Hepatocyte (in vitro differentiated cells): ENCODE results near the gene ACACB. TPM values are rescaled to one million over a fixed set of nuclear protein-coding genes. Genes with fewer than 3 reads are reported as not detected.

Source experiments
- DNase-seq: peaks from one replicate; pipeline ENCODE4 v3.0.0-alpha.2; 2016; ENCODE audit warnings: low spot score
- H2AFZ ChIP-seq: fragments of 200-600 bp; sonication (generic); 2 replicates; pipeline ENCODE4 v1.6.0; 2016; ENCODE audit warnings: antibody characterized with exemption, mild to moderate bottlenecking
- H3K27ac ChIP-seq: fragments of 200-600 bp; sonication (generic); 2 replicates; pipeline ENCODE4 v1.5.1; 2016; ENCODE audit warnings: mild to moderate bottlenecking
- H3K27me3 ChIP-seq: fragments of 200-600 bp; sonication (generic); 2 replicates; pipeline ENCODE4 v1.6.1; 2016
- H3K36me3 ChIP-seq: fragments of 200-600 bp; sonication (generic); replicated peaks from 2 replicates; pipeline ENCODE4 v1.5.1; 2016; ENCODE audit warnings: low read depth; ENCODE audit not compliant: insufficient read depth
- H3K4me1 ChIP-seq: fragments of 200-600 bp; sonication (generic); 2 replicates; pipeline ENCODE4 v1.5.1; 2016; ENCODE audit warnings: mild to moderate bottlenecking, moderate library complexity; ENCODE audit not compliant: insufficient read depth
- H3K4me2 ChIP-seq: fragments of 200-600 bp; sonication (generic); 2 replicates; pipeline ENCODE4 v1.6.0; 2016
- H3K4me3 ChIP-seq: fragments of 200-600 bp; sonication (generic); 2 replicates; pipeline ENCODE4 v1.5.1; 2016; ENCODE audit warnings: mild to moderate bottlenecking
- H3K79me2 ChIP-seq: fragments of 200-600 bp; sonication (generic); 2 replicates; pipeline ENCODE4 v1.6.0; 2017; ENCODE audit warnings: mild to moderate bottlenecking
- H3K9me2 ChIP-seq: fragments of 200-600 bp; sonication (generic); replicated peaks from 2 replicates; pipeline ENCODE4 v1.6.0; 2017; ENCODE audit warnings: mild to moderate bottlenecking; ENCODE audit not compliant: insufficient read depth
- H3K9me3 ChIP-seq: fragments of 200-600 bp; sonication (generic); 2 replicates; pipeline ENCODE4 v1.5.1; 2016; ENCODE audit warnings: low read depth, mild to moderate bottlenecking
- H4K20me1 ChIP-seq: fragments of 200-600 bp; sonication (generic); 2 replicates; pipeline ENCODE4 v1.6.0; 2016; ENCODE audit warnings: mild to moderate bottlenecking; ENCODE audit not compliant: insufficient read depth, poor library complexity, severe bottlenecking
- EZH2 ChIP-seq: fragments of 200-600 bp; sonication (generic); IDR thresholded peaks from 2 replicates; pipeline ENCODE4 v1.6.1; 2016; ENCODE audit warnings: antibody characterized with exemption, mild to moderate bottlenecking, borderline replicate concordance
- EZH2phosphoT487 ChIP-seq: fragments of 200-600 bp; sonication (generic); IDR thresholded peaks from one replicate; pipeline ENCODE4 v1.6.1; 2018; ENCODE audit warnings: antibody characterized with exemption, mild to moderate bottlenecking, low read depth, moderate library complexity; ENCODE audit not compliant: unreplicated experiment, severe bottlenecking
- WGBS: methylation state at CpG from one replicate; pipeline ENCODE4 v1.1.6; 2016; ENCODE audit warnings: low lambda C conversion rate; ENCODE audit errors: missing lambda C conversion rate; 5-methylcytosine and 5-hydroxymethylcytosine counted together
- polyA plus RNA-seq: library from polyadenylated mRNA; unstranded; fragments of >200 nt; fragmentation: Nextera tagmentation; extraction: Ambion mirVana; gene quantifications from 2 replicates; pipeline ENCODE4 v1.2.1, GENCODE V29; 2016
- total RNA-seq: library from RNA; depleted of rRNA; stranded (reverse); fragments of >200 nt; gene quantifications from 2 replicates; pipeline ENCODE4 v1.2.3, GENCODE V29; 2014
- TF ChIP-seq, protein P1 (sequence below): fragments of 200-600 bp; sonication (generic); IDR thresholded peaks from 2 replicates; pipeline ENCODE4 v1.5.1; 2016; ENCODE audit warnings: antibody characterized with exemption, mild to moderate bottlenecking; ENCODE audit not compliant: poor library complexity

ACACB gene
- total and polyA plus RNA-seq, 2 experiments from 2014 or later = 3.9 to 9.3 TPM

DNA sequence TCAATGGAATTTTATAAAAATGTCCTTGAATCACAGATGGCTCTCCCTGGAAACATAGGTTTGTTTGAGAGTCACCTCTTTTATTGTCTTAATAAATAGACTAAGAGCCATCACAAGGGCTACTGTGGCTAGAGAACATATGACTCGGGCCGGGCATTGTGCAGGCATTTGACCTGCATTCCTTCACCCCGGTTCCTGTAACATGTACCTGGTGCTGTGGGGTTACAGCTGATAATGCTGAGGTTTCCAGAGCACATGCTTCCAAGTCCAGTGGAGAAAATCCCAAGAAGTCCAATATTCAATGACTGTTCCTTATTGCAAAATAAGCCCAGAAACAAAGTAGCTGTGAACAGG lies 1.0 kb upstream of the ACACB start:
- no peaks in the 10 kb centered on the region for H3K27me3 ChIP-seq
- peak overlapping the region; percentile 32 for H3K4me2 ChIP-seq
- H3K36me3 ChIP-seq = no peaks in the 10 kb centered on the region
- DNase-seq = peak; percentile 27
- H3K27ac ChIP-seq = peak overlapping the region; percentile 94
- H4K20me1 ChIP-seq = no peaks in the 10 kb centered on the region
- no peak overlapping the region for H2AFZ ChIP-seq
- WGBS = 64% methylated on average over 3 of the region's 3 CpGs
- H3K9me3 ChIP-seq = no peaks in the 10 kb centered on the region
- no peak for TF ChIP-seq EZH2phosphoT487
- TF ChIP-seq, protein P1, sequence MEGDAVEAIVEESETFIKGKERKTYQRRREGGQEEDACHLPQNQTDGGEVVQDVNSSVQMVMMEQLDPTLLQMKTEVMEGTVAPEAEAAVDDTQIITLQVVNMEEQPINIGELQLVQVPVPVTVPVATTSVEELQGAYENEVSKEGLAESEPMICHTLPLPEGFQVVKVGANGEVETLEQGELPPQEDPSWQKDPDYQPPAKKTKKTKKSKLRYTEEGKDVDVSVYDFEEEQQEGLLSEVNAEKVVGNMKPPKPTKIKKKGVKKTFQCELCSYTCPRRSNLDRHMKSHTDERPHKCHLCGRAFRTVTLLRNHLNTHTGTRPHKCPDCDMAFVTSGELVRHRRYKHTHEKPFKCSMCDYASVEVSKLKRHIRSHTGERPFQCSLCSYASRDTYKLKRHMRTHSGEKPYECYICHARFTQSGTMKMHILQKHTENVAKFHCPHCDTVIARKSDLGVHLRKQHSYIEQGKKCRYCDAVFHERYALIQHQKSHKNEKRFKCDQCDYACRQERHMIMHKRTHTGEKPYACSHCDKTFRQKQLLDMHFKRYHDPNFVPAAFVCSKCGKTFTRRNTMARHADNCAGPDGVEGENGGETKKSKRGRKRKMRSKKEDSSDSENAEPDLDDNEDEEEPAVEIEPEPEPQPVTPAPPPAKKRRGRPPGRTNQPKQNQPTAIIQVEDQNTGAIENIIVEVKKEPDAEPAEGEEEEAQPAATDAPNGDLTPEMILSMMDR = no peak
- no peak for TF ChIP-seq EZH2
- peaks cover 25% of the 10 kb centered on the region for H3K4me1 ChIP-seq
- H3K79me2 ChIP-seq = peaks cover 11% of the 10 kb centered on the region
- no peak overlapping the region for H3K4me3 ChIP-seq
- H3K9me2 ChIP-seq = no peaks in the 10 kb centered on the region

DNA sequence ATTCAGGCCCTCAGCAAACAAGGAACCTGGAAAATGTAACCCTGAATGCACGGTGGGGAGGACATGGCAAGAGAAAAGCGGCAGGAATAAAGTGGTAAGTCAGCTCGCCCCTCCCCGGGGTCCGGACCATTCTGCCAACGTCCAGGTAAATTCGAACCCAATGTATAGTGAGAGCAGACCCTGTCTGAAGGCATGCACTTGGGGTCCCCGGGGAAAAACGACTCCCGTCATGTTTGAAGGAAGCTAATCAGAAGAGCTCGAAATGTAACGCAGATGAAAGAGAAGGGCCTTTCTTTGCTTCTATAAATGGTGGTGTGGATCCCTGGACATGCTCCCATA lies 193 bp downstream of the ACACB start:
- Histone ChIP-seq H3K79me2 (peaks cover 11% of the 10 kb centered on the region), H4K20me1 (no peaks in the 10 kb centered on the region), H3K27me3 (no peaks in the 10 kb centered on the region), H3K9me3 (no peaks in the 10 kb centered on the region), H3K4me2 (peak overlapping the region; percentile 59), H3K9me2 (no peaks in the 10 kb centered on the region), H3K4me1 (peaks cover 21% of the 10 kb centered on the region), H3K4me3 (no peak overlapping the region), H3K36me3 (no peaks in the 10 kb centered on the region), H3K27ac (peak overlapping the region; percentile 94), H2AFZ (no peak overlapping the region)
- DNase-seq = no peak
- WGBS = 70% methylated on average over 12 of the region's 12 CpGs
- no peak for TF ChIP-seq EZH2phosphoT487
- TF ChIP-seq, protein P1 = no peak
- TF ChIP-seq EZH2 = no peak

DNA sequence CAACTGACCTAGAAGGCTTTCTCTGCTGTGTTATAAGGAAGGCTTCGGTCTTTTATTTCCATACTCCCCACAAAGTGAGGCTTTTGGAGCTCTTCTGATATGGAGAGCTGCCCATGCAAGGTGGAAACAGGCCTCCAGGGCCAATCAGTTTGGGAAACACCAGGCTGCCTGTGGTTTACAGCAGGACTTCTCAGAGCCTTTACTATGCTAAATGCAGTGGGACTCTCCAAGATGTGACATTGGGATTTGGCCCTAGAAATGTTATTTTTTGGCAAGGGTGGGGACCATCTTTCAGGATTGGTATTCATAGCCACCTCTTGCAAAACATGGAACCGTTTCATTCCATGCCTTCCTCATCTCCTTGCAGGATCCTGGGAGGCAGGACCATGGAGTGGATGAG lies 3.7 kb downstream of the ACACB start:
- Histone ChIP-seq H3K27me3 (no peaks in the 10 kb centered on the region), H3K36me3 (no peaks in the 10 kb centered on the region), H3K4me1 (peaks cover 21% of the 10 kb centered on the region), H3K9me2 (no peaks in the 10 kb centered on the region), H4K20me1 (no peaks in the 10 kb centered on the region), H3K4me3 (no peak overlapping the region), H3K27ac (no peak overlapping the region), H3K79me2 (peaks cover 3% of the 10 kb centered on the region), H3K4me2 (no peak overlapping the region), H2AFZ (no peak overlapping the region), H3K9me3 (no peaks in the 10 kb centered on the region)
- no peak for DNase-seq
- WGBS = 84% methylated on average over 2 of the region's 2 CpGs
- TF ChIP-seq EZH2phosphoT487 = no peak
- no peak for TF ChIP-seq EZH2
- TF ChIP-seq, protein P1 = no peak

DNA sequence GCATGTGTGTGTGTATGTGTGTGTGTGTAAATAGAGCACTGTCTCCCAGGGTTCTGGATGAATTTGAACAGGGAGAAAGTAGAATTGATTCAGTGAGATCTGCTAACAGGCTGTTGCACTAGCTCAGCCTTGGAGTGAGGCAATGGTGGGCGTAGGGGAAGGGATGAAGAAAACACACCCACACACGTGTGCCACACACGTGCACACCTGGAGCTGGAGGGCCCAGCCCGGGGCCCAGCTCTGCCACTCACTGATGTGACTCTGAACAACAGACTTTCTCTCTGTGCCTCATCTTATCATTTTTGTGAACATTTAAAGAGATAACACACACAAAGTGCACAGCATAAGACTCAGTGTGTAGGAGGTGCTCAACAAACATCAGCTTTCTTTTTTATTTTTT lies 4.2 kb downstream of the ACACB start:
- Histone ChIP-seq H3K9me2 (no peaks in the 10 kb centered on the region), H3K4me2 (no peak overlapping the region), H3K27ac (no peak overlapping the region), H3K79me2 (peaks cover 3% of the 10 kb centered on the region), H3K4me3 (no peak overlapping the region), H3K4me1 (peaks cover 16% of the 10 kb centered on the region), H4K20me1 (no peaks in the 10 kb centered on the region), H2AFZ (no peak overlapping the region), H3K9me3 (no peaks in the 10 kb centered on the region), H3K27me3 (no peaks in the 10 kb centered on the region), H3K36me3 (no peaks in the 10 kb centered on the region)
- WGBS = 63% methylated on average over 4 of the region's 4 CpGs
- no peak for DNase-seq
- TF ChIP-seq, protein P1 = no peak
- TF ChIP-seq EZH2 = no peak
- TF ChIP-seq EZH2phosphoT487 = no peak
